Caco-2 (cell line): ENCODE results near the gene SLC22A17. TPM values are rescaled to one million over a fixed set of nuclear protein-coding genes. Genes with fewer than 3 reads are reported as not detected.

Experiments
- BruUV-seq: library from RNA; stranded (reverse); fragments of 400-500 nt; replicated peaks from 2 replicates; lab custom pipeline; 2021; lab: Mats Ljungman, UMichigan
- CTCF ChIA-PET: fragments of 300-600 bp; sonication (Branson Sonifier 250); formaldehyde crosslinking; loops from one replicate; lab custom pipeline; 2022; ENCODE audit warnings: antibody characterized with exemption; lab: Charles Lee
- POLR2A ChIA-PET: fragments of 300-600 bp; sonication (Branson Sonifier 250); formaldehyde crosslinking; loops from one replicate; lab custom pipeline; 2022; ENCODE audit warnings: antibody characterized with exemption; lab: Charles Lee
- DNase-seq, 2 experiments: peaks; one replicate each; pipeline versions ENCODE4 v3.0.0 to v3.0.0-alpha.2; 2020 to 2022
- H3K27me3 ChIP-seq: replicated peaks from 2 replicates; pipeline ENCODE4 v1.6.0; 2011; ENCODE audit warnings: low read length; ENCODE audit not compliant: control insufficient read depth, insufficient read depth
- H3K36me3 ChIP-seq: 2 replicates; pipeline ENCODE4 v1.5.1; 2011; ENCODE audit warnings: low read length; ENCODE audit not compliant: control insufficient read depth, insufficient read depth
- H3K4me1 ChIP-seq: fragments of 250-450 bp; sonication (Bioruptor Pico); 2 replicates; pipeline ENCODE4 v1.5.1; 2020; ENCODE audit warnings: mild to moderate bottlenecking
- H3K4me3 ChIP-seq: 2 replicates; pipeline ENCODE4 v1.5.1; 2011; ENCODE audit warnings: low read depth, mild to moderate bottlenecking, control low read depth, low read length
- H3K9me3 ChIP-seq: fragments of 250-450 bp; sonication (Bioruptor Pico); 2 replicates; pipeline ENCODE4 v1.5.1; 2020; ENCODE audit warnings: mild to moderate bottlenecking, moderate library complexity
- H3K27ac Mint-ChIP-seq: one replicate; pipeline ENCODE4 v1.8.0; 2022; ENCODE audit warnings: mixed read lengths; ENCODE audit not compliant: unreplicated experiment
- H3K27me3 Mint-ChIP-seq: one replicate; pipeline ENCODE4 v1.8.0; 2022; ENCODE audit warnings: mixed read lengths; ENCODE audit not compliant: insufficient read depth, unreplicated experiment
- H3K36me3 Mint-ChIP-seq: one replicate; pipeline ENCODE4 v1.8.0; 2022; ENCODE audit warnings: mild to moderate bottlenecking, mixed read lengths; ENCODE audit not compliant: insufficient read depth, unreplicated experiment
- H3K4me1 Mint-ChIP-seq: one replicate; pipeline ENCODE4 v1.8.0; 2022; ENCODE audit warnings: low read depth, mixed read lengths; ENCODE audit not compliant: unreplicated experiment
- H3K4me3 Mint-ChIP-seq: one replicate; pipeline ENCODE4 v1.8.0; 2022; ENCODE audit warnings: mild to moderate bottlenecking, moderate library complexity, mixed read lengths; ENCODE audit not compliant: unreplicated experiment
- H3K9me3 Mint-ChIP-seq: one replicate; pipeline ENCODE4 v1.8.0; 2022; ENCODE audit warnings: mixed read lengths; ENCODE audit not compliant: unreplicated experiment
- intact Hi-C: fragments of 100-400 bp; cut with micrococcal nuclease; formaldehyde crosslinking; loops from one replicate; pipeline ENCODE4 v1.10.0; 2022; ENCODE audit not compliant: unreplicated experiment
- total RNA-seq: library from RNA; stranded (reverse); gene quantifications from 2 replicates; pipeline ENCODE4 v1.2.3, GENCODE V29; 2022
- TF ChIP-seq, protein P1 (sequence below), 2 experiments: fragments of 200-600 bp in 1 of 2; IDR thresholded peaks; 1 replicate in 1 of 2; 2 replicates in 1 of 2; pipeline versions ENCODE4 v1.5.1 to v1.8.0; 2011 to 2022; ENCODE audit warnings: antibody characterized with exemption in 1 of 2, control low read depth in 1 of 2, inconsistent platforms in 1 of 2, low read depth in 1 of 2, low read length in 1 of 2, mild to moderate bottlenecking in 1 of 2, moderate library complexity in 1 of 2; ENCODE audit not compliant: insufficient read depth in 1 of 2, severe bottlenecking in 1 of 2, unreplicated experiment in 1 of 2

SLC22A17 gene
- total RNA-seq, 1 experiment from 2014 or later, result 3.1 TPM

DNA sequence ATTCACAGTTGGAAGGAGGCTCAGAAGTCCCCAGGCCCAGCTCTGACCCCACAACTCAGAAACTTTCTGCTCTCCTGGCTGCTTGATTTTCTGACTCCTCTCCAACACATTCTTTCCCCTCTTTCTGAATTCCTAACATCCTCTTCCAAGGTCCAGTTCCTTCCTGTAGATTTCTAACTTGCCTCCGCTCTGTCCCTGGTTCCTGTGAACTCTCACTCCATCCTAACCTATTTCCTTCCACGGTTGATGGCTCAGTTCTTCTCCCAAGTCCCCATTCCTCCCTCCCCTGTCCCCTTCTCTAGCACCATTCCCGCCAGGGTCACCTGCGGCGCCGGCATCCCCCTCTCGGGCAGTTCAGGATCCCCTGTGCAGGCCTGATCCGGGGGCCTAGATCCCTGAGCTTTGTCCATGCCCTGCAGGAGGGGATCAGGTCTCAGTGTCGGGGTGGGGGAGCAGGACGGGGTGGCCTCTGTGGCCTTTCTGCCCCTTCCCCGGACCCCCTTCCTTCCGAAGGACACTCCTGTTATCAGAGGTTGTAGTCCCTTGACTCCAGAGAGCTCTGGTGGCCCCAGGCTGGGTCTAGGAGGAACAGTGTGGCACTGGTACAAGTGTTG lies 6.0 kb upstream of the SLC22A17 start:
- H3K27me3 ChIP-seq, result no peaks in the 10 kb centered on the region
- no peaks in the 10 kb centered on the region for H3K9me3 Mint-ChIP-seq
- H3K9me3 ChIP-seq, result no peaks in the 10 kb centered on the region
- no peaks in the 10 kb centered on the region for H3K4me1 Mint-ChIP-seq
- peaks cover 14% of the 10 kb centered on the region for H3K27me3 Mint-ChIP-seq
- intact Hi-C loops, result no loop called here
- POLR2A ChIA-PET, result interaction anchor here (0.6 kb wide), 1 partner anchor 163 kb away, joined by 5 read pairs; no protein-coding TSS in a partner anchor
- no peaks in the 10 kb centered on the region for H3K36me3 ChIP-seq
- no peak overlapping the region for H3K27ac Mint-ChIP-seq
- DNase-seq, result no peak
- CTCF ChIA-PET, result no interaction called here
- BruUV-seq, result no TSS peak
- no peaks in the 10 kb centered on the region for H3K36me3 Mint-ChIP-seq
- TF ChIP-seq, protein P1, sequence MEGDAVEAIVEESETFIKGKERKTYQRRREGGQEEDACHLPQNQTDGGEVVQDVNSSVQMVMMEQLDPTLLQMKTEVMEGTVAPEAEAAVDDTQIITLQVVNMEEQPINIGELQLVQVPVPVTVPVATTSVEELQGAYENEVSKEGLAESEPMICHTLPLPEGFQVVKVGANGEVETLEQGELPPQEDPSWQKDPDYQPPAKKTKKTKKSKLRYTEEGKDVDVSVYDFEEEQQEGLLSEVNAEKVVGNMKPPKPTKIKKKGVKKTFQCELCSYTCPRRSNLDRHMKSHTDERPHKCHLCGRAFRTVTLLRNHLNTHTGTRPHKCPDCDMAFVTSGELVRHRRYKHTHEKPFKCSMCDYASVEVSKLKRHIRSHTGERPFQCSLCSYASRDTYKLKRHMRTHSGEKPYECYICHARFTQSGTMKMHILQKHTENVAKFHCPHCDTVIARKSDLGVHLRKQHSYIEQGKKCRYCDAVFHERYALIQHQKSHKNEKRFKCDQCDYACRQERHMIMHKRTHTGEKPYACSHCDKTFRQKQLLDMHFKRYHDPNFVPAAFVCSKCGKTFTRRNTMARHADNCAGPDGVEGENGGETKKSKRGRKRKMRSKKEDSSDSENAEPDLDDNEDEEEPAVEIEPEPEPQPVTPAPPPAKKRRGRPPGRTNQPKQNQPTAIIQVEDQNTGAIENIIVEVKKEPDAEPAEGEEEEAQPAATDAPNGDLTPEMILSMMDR (IDR thresholded peaks at IDR 0.05; ENCODE audit: insufficient read depth in 1 of 2, low read depth in 1 of 2, low read length in 1 of 2, severe bottlenecking in 1 of 2, unreplicated experiment in 1 of 2), result no peak
- no peak overlapping the region for H3K4me3 ChIP-seq
- no peaks in the 10 kb centered on the region for H3K4me1 ChIP-seq
- H3K4me3 Mint-ChIP-seq, result no peak overlapping the region

DNA sequence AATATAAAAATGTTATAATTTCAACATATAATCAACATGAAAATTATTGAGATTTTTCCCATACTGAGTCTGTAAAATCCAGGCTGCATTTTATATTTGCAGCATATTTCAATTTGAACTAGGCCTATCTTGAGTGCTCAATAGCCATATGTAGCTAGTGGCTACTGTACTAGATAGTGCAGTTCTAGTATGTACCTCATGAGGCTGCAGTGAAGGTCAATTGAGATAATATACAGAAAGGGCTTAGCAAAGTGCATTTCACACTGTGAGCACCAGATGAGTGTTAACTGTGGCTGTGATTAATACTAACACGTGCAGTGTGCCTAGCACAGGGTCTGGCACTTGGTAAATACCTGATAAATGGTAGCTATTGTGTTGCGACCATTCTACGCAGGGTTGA lies 5.4 kb upstream of the SLC22A17 start:
- no peaks in the 10 kb centered on the region for H3K36me3 Mint-ChIP-seq
- H3K9me3 ChIP-seq, result no peaks in the 10 kb centered on the region

GRCh38 chr14:23357261-23357660 lies 4.6 kb upstream of the SLC22A17 start:
- intact Hi-C loops, result no loop called here
- Mint-ChIP-seq H3K27ac (no peak overlapping the region), H3K4me3 (no peak overlapping the region), H3K9me3 (no peaks in the 10 kb centered on the region), H3K27me3 (peaks cover 14% of the 10 kb centered on the region), H3K36me3 (no peaks in the 10 kb centered on the region), H3K4me1 (peaks cover 6% of the 10 kb centered on the region)
- Histone ChIP-seq H3K4me3 (no peak overlapping the region), H3K36me3 (no peaks in the 10 kb centered on the region), H3K27me3 (no peaks in the 10 kb centered on the region), H3K4me1 (0 out of 2 replicates have a peak, but pooled peaks cover under 1% of the 10 kb centered on the region), H3K9me3 (no peaks in the 10 kb centered on the region)
- no TSS peak for BruUV-seq
- no peak for DNase-seq
- TF ChIP-seq, protein P1 (IDR thresholded peaks at IDR 0.05; ENCODE audit: insufficient read depth in 1 of 2, low read depth in 1 of 2, low read length in 1 of 2, severe bottlenecking in 1 of 2, unreplicated experiment in 1 of 2), result no peak
- ChIA-PET CTCF (interaction anchor here (1.2 kb wide), 1 partner anchor 12 kb away, joined by 3 read pairs; no protein-coding TSS in a partner anchor), POLR2A (no interaction called here)

More for the DNA sequence above, 5.4 kb upstream of the SLC22A17 start:
- Histone ChIP-seq H3K27me3 (no peaks in the 10 kb centered on the region), H3K4me1 (no peaks in the 10 kb centered on the region), H3K36me3 (no peaks in the 10 kb centered on the region), H3K4me3 (no peak overlapping the region)
- Mint-ChIP-seq H3K27ac (no peak overlapping the region), H3K27me3 (peaks cover 14% of the 10 kb centered on the region), H3K4me1 (peaks cover 5% of the 10 kb centered on the region), H3K4me3 (no peak overlapping the region), H3K9me3 (no peaks in the 10 kb centered on the region)
- no peak for DNase-seq
- intact Hi-C loops, result no loop called here
- TF ChIP-seq, protein P1 (IDR thresholded peaks at IDR 0.05; ENCODE audit: insufficient read depth in 1 of 2, low read depth in 1 of 2, low read length in 1 of 2, severe bottlenecking in 1 of 2, unreplicated experiment in 1 of 2), result no peak
- POLR2A ChIA-PET, result no interaction called here
- no TSS peak for BruUV-seq
- CTCF ChIA-PET, result interaction anchor here (1.2 kb wide), 1 partner anchor 13 kb away, joined by 3 read pairs; no protein-coding TSS in a partner anchor
